ENCODE data around the gene NCOA1. TPM values are rescaled to one million over a fixed set of nuclear protein-coding genes. Genes with fewer than 3 reads are reported as not detected.

Gene NCOA1
- total and polyA plus RNA-seq, 7 experiments from 2014 or later, result 13.2 to 72.8 (median 43.0) TPM

GRCh38 chr2:24763843-24764242, 272.8 kb downstream of the NCOA1 start:
- ATAC-seq (no peak), DNase-seq (no peak)
- Histone ChIP-seq H3K9me3 (ENCODE audit: control insufficient read depth in 2 of 3, low read length in 3 of 3) (no peaks in the 10 kb centered on the region), H3K4me3 (ENCODE audit: low read length) (no peak overlapping the region), H3K27ac (ENCODE audit: low read depth, low read length) (no peak overlapping the region), H3K36me3 (ENCODE audit: control insufficient read depth in 2 of 3, insufficient read depth in 3 of 3, low read length in 3 of 3) (peaks cover 8 to 52% (median 14%) of the 10 kb centered on the region in 3 experiments), H3K4me1 (ENCODE audit: control insufficient read depth in 2 of 2, insufficient read depth in 2 of 2, low read length in 2 of 2) (no peaks in the 10 kb centered on the region), H3K27me3 (ENCODE audit: control insufficient read depth in 2 of 2, insufficient read depth in 2 of 2, low read length in 2 of 2) (no peaks in the 10 kb centered on the region)
- intact Hi-C loops (cut with micrococcal nuclease), result no loop called here
- Mint-ChIP-seq H3K4me3 (no peak overlapping the region), H3K27ac (peak overlapping the region in 1 of 9 donors; percentile 61), H3K36me3 (peaks cover 9 to 54% (median 21%) of the 10 kb centered on the region in 5 donors), H3K9me3 (no peaks in the 10 kb centered on the region), H3K27me3 (no peaks in the 10 kb centered on the region), H3K4me1 (peaks cover 0 to 9% (median 6%) of the 10 kb centered on the region in 7 donors)
- ChIA-PET POLR2A (no interaction called here), CTCF (no interaction called here)

DNA sequence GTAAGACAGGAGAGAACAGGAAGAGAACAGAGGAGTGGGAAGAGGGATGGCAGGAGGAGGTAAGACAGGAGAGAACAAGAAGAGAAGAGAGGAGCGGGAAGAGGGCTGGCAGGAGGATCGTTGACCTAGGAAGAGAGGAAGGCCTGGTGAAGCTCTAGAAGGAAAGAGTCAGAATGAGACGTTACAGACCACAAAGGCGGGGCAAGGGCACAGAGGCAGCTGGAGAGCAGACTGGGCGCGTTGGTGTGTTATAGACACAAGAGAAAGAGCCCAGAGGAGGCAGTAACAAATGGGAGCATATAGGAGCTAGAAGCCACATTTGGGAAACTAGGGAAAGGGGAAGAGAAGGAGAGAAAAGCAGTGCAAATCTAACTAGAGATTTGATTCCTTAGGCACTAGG, 275.6 kb downstream of the NCOA1 start:
- H3K27me3 Mint-ChIP-seq, result no peaks in the 10 kb centered on the region
- H3K36me3 Mint-ChIP-seq, result peaks cover 5 to 54% (median 22%) of the 10 kb centered on the region in 5 donors
- Histone ChIP-seq H3K4me1 (ENCODE audit: control insufficient read depth in 2 of 2, insufficient read depth in 2 of 2, low read length in 2 of 2) (no peaks in the 10 kb centered on the region), H3K27me3 (ENCODE audit: control insufficient read depth in 2 of 2, insufficient read depth in 2 of 2, low read length in 2 of 2) (no peaks in the 10 kb centered on the region), H3K9me3 (ENCODE audit: control insufficient read depth in 2 of 3, low read length in 3 of 3) (no peaks in the 10 kb centered on the region), H3K36me3 (ENCODE audit: control insufficient read depth in 2 of 3, insufficient read depth in 3 of 3, low read length in 3 of 3) (peaks cover 8 to 52% (median 9%) of the 10 kb centered on the region in 3 experiments), H3K4me3 (ENCODE audit: low read length) (no peak overlapping the region), H3K27ac (ENCODE audit: low read depth, low read length) (peak overlapping the region; percentile 35)
- ATAC-seq (no peak), DNase-seq (no peak)
- intact Hi-C loops (cut with micrococcal nuclease), result no loop called here
- CTCF ChIA-PET, result no interaction called here
- no peaks in the 10 kb centered on the region for H3K9me3 Mint-ChIP-seq
- POLR2A ChIA-PET, result no interaction called here
- peaks cover 0 to 9% (median 6%) of the 10 kb centered on the region in 7 donors for H3K4me1 Mint-ChIP-seq
- H3K4me3 Mint-ChIP-seq, result no peak overlapping the region
- peak overlapping the region in 7 of 9 donors; percentile 8 to 85 (median 45) for H3K27ac Mint-ChIP-seq

DNA sequence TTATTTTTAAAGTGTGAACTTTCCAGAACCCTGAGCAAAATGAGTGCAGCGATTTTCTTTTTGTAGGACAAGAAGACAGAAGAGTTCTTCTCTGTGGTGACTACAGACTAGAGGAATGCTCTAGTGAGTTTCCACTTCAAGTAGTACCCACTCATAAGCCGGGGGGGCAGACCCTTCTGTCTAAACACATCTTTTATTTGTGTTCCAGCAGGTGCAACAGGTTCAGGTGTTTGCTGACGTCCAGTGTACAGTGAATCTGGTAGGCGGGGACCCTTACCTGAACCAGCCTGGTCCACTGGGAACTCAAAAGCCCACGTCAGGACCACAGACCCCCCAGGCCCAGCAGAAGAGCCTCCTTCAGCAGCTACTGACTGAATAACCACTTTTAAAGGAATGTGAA, 277.0 kb downstream of the NCOA1 start:
- CTCF ChIA-PET, result no interaction called here
- intact Hi-C loops (cut with micrococcal nuclease), result no loop called here
- no peak overlapping the region for H3K27ac Mint-ChIP-seq

GRCh38 chr2:24768601-24769000, 277.5 kb downstream of the NCOA1 start:
- ATAC-seq (no peak), DNase-seq (no peak)
- H3K36me3 Mint-ChIP-seq, result peaks cover 0 to 49% (median 22%) of the 10 kb centered on the region in 5 donors
- peak overlapping the region in 1 of 9 donors; percentile 81 for H3K27ac Mint-ChIP-seq
- H3K27me3 Mint-ChIP-seq, result no peaks in the 10 kb centered on the region
- Histone ChIP-seq H3K27ac (ENCODE audit: low read depth, low read length) (no peak overlapping the region), H3K36me3 (ENCODE audit: control insufficient read depth in 2 of 3, insufficient read depth in 3 of 3, low read length in 3 of 3) (peaks cover 0 to 36% (median 8%) of the 10 kb centered on the region in 3 experiments), H3K9me3 (ENCODE audit: control insufficient read depth in 2 of 3, low read length in 3 of 3) (no peaks in the 10 kb centered on the region), H3K27me3 (ENCODE audit: control insufficient read depth in 2 of 2, insufficient read depth in 2 of 2, low read length in 2 of 2) (no peaks in the 10 kb centered on the region), H3K4me3 (ENCODE audit: low read length) (no peak overlapping the region), H3K4me1 (ENCODE audit: control insufficient read depth in 2 of 2, insufficient read depth in 2 of 2, low read length in 2 of 2) (no peaks in the 10 kb centered on the region)
- H3K4me1 Mint-ChIP-seq, result peaks cover 0 to 9% (median 6%) of the 10 kb centered on the region in 7 donors
- ChIA-PET CTCF (interaction anchor here (0.6 kb wide), 1 partner anchor 59 kb away, joined by 3 read pairs; no protein-coding TSS in a partner anchor), POLR2A (no interaction called here)
- intact Hi-C loops (cut with micrococcal nuclease), result no loop called here
- H3K9me3 Mint-ChIP-seq, result no peaks in the 10 kb centered on the region
- H3K4me3 Mint-ChIP-seq, result no peak overlapping the region

More for the DNA sequence above, 277.0 kb downstream of the NCOA1 start:
- peaks cover 1 to 40% (median 8%) of the 10 kb centered on the region in 3 experiments for H3K36me3 ChIP-seq (ENCODE audit: control insufficient read depth in 2 of 3, insufficient read depth in 3 of 3, low read length in 3 of 3)
- H3K27ac ChIP-seq (ENCODE audit: low read depth, low read length), result no peak overlapping the region
- DNase-seq, result no peak
- POLR2A ChIA-PET, result no interaction called here
- no peak for ATAC-seq
- no peaks in the 10 kb centered on the region for H3K9me3 ChIP-seq (ENCODE audit: control insufficient read depth in 2 of 3, low read length in 3 of 3)
- Mint-ChIP-seq H3K4me3 (no peak overlapping the region), H3K9me3 (no peaks in the 10 kb centered on the region), H3K27me3 (no peaks in the 10 kb centered on the region), H3K36me3 (peaks cover 0 to 50% (median 22%) of the 10 kb centered on the region in 5 donors), H3K4me1 (peaks cover 0 to 9% (median 6%) of the 10 kb centered on the region in 7 donors)
- H3K4me1 ChIP-seq (ENCODE audit: control insufficient read depth in 2 of 2, insufficient read depth in 2 of 2, low read length in 2 of 2), result no peaks in the 10 kb centered on the region
- no peak overlapping the region for H3K4me3 ChIP-seq (ENCODE audit: low read length)
- H3K27me3 ChIP-seq (ENCODE audit: control insufficient read depth in 2 of 2, insufficient read depth in 2 of 2, low read length in 2 of 2), result no peaks in the 10 kb centered on the region

DNA sequence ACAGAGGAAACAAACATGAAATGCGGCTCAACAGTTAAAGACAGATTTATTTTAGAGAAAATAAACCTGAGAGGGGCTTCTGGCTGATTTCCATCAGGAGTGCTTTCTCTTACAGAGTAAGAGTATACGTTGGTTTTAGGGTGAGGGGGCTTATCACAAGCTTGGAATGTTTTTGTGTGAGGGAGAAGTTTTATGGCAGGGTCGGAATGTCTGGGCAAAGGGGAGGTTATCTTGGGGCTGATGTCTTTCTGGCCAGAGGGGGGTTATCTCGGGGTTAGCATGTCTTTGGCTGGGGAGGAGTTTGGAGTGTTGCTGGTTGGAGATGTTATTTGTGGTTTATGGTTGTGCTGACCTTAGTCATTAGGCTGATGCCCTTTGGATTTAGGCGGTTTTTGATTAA, 280.0 kb downstream of the NCOA1 start:
- ATAC-seq (no peak), DNase-seq (no peak)
- intact Hi-C loops (cut with micrococcal nuclease), result no loop called here
- CTCF ChIA-PET, result no interaction called here
- Mint-ChIP-seq H3K27ac (peak overlapping the region in 4 of 9 donors; percentile 6 to 48 (median 28)), H3K27me3 (no peaks in the 10 kb centered on the region), H3K4me3 (no peak overlapping the region), H3K4me1 (peaks cover 0 to 8% (median 6%) of the 10 kb centered on the region in 7 donors), H3K9me3 (no peaks in the 10 kb centered on the region), H3K36me3 (peaks cover 0 to 35% (median 15%) of the 10 kb centered on the region in 5 donors)
- H3K27me3 ChIP-seq (ENCODE audit: control insufficient read depth in 2 of 2, insufficient read depth in 2 of 2, low read length in 2 of 2), result no peaks in the 10 kb centered on the region
- no peak overlapping the region for H3K27ac ChIP-seq (ENCODE audit: low read depth, low read length)
- H3K36me3 ChIP-seq (ENCODE audit: control insufficient read depth in 2 of 3, insufficient read depth in 3 of 3, low read length in 3 of 3), result peaks cover 0 to 24% (median 0%) of the 10 kb centered on the region in 3 experiments
- POLR2A ChIA-PET, result no interaction called here
- H3K9me3 ChIP-seq (ENCODE audit: control insufficient read depth in 2 of 3, low read length in 3 of 3), result no peaks in the 10 kb centered on the region
- no peaks in the 10 kb centered on the region for H3K4me1 ChIP-seq (ENCODE audit: control insufficient read depth in 2 of 2, insufficient read depth in 2 of 2, low read length in 2 of 2)
- H3K4me3 ChIP-seq (ENCODE audit: low read length), result no peak overlapping the region

- no peaks in the 10 kb centered on the region for H3K4me1 ChIP-seq (ENCODE audit: control insufficient read depth in 2 of 2, insufficient read depth in 2 of 2, low read length in 2 of 2)
- ATAC-seq, result no peak
- Mint-ChIP-seq H3K4me1 (peaks cover 0 to 3% (median 0%) of the 10 kb centered on the region in 7 donors), H3K9me3 (no peaks in the 10 kb centered on the region), H3K36me3 (peaks cover 0 to 28% (median 7%) of the 10 kb centered on the region in 5 donors), H3K4me3 (no peak overlapping the region), H3K27me3 (peaks cover 0 to 3% (median 0%) of the 10 kb centered on the region in 5 donors), H3K27ac (peak overlapping the region in 2 of 9 donors; percentile 41)
- peaks cover 0 to 17% (median 0%) of the 10 kb centered on the region in 3 experiments for H3K36me3 ChIP-seq (ENCODE audit: control insufficient read depth in 2 of 3, insufficient read depth in 3 of 3, low read length in 3 of 3)
- no peak overlapping the region for H3K27ac ChIP-seq (ENCODE audit: low read depth, low read length)
- intact Hi-C loops (cut with micrococcal nuclease), result no loop called here
- POLR2A ChIA-PET, result interaction anchor here (0.7 kb wide), 1 partner anchor 20 kb away, joined by 4 read pairs; no protein-coding TSS in a partner anchor
- no peak overlapping the region for H3K4me3 ChIP-seq (ENCODE audit: low read length)
- no peaks in the 10 kb centered on the region for H3K27me3 ChIP-seq (ENCODE audit: control insufficient read depth in 2 of 2, insufficient read depth in 2 of 2, low read length in 2 of 2)
- no peaks in the 10 kb centered on the region for H3K9me3 ChIP-seq (ENCODE audit: control insufficient read depth in 2 of 3, low read length in 3 of 3)
- DNase-seq, result no peak
- CTCF ChIA-PET, result interaction anchor here (0.6 kb wide), 1 partner anchor 445 kb away, joined by 6 read pairs; no protein-coding TSS in a partner anchor
These were observed 280.9 kb downstream of the NCOA1 start for GRCh38 chr2:24771764-24772586.

Measured in naive thymus-derived CD4-positive, alpha-beta T cell (primary cell).